HCT116 (cell line): ENCODE results near the gene SLFNL1. TPM values are rescaled to one million over a fixed set of nuclear protein-coding genes. Genes with fewer than 3 reads are reported as not detected.

ENCODE experiments used
- ATAC-seq: fragments of 200-7000 bp; cut with Tn5 transposase; 2 replicates; pipeline ENCODE4 v1.9.1; 2020; ENCODE audit warnings: mild to moderate bottlenecking, moderate library complexity
- BruUV-seq: library from RNA; stranded (reverse); fragments of 400-500 nt; replicated peaks from 2 replicates; lab custom pipeline; 2021; lab: Mats Ljungman, UMichigan
- CTCF ChIA-PET: fragments of 300-600 bp; sonication (Branson Sonifier 250); formaldehyde crosslinking; loops from one replicate; lab custom pipeline; 2021; ENCODE audit warnings: antibody characterized with exemption; lab: Charles Lee
- POLR2A ChIA-PET: fragments of 300-600, 350-600 bp; sonication (Branson Sonifier 250); formaldehyde crosslinking; loops from one replicate; lab custom pipeline; 2021; ENCODE audit warnings: antibody characterized with exemption; lab: Charles Lee
- RAD21 ChIA-PET, 2 experiments: fragments of 300-600 bp; sonication (Branson Sonifier 250); formaldehyde crosslinking; loops; one replicate each; lab custom pipeline; 2023; ENCODE audit warnings: low total read pairs in 2 of 2; ENCODE audit not compliant: uncharacterized antibody in 2 of 2, unreplicated experiment in 2 of 2, low non-redundant PET in 1 of 2; lab: Charles Lee
- DNase-seq: peaks from one replicate; pipeline ENCODE4 v3.0.0-alpha.2; 2010; ENCODE audit warnings: low read depth, low spot score
- H2AFZ ChIP-seq: fragments of 200-600 bp; shearing (Covaris generic), sonication (generic); 2 replicates; pipeline ENCODE4 v1.6.1; 2017; ENCODE audit warnings: low read depth, mixed run types, mixed read lengths, antibody characterized with exemption, low read length; ENCODE audit not compliant: poor library complexity, severe bottlenecking
- H3K27ac ChIP-seq: 2 replicates; pipeline ENCODE4 v1.5.1; 2012; ENCODE audit warnings: low read depth, low read length
- H3K27me3 ChIP-seq: fragments of 200-600 bp; sonication (generic); 2 replicates; pipeline ENCODE4 v1.6.1; 2016; ENCODE audit warnings: mixed run types, low read length, mixed read lengths; ENCODE audit not compliant: insufficient read depth
- H3K36me3 ChIP-seq, 2 experiments: fragments of 200-500 bp in 1 of 2; fragments of 200-600 bp in 1 of 2; sonication (Bioruptor generic) in 1 of 2; sonication (generic) in 1 of 2; 2 replicates each; pipeline versions ENCODE4 v1.5.1 to v1.6.1; 2014 to 2016; ENCODE audit warnings: low read length in 2 of 2, inconsistent platforms in 1 of 2, mixed read lengths in 1 of 2, mixed run types in 1 of 2; ENCODE audit not compliant: insufficient read depth in 2 of 2, control insufficient read depth in 1 of 2
- H3K4me1 ChIP-seq, 2 experiments: fragments of 200-600 bp in 1 of 2; sonication (generic) in 1 of 2; 2 replicates each; pipeline versions ENCODE4 v1.5.1 to v1.6.1; 2012 to 2017; ENCODE audit warnings: low read length in 2 of 2, inconsistent platforms in 1 of 2, mild to moderate bottlenecking in 1 of 2, mixed read lengths in 1 of 2, mixed run types in 1 of 2, moderate library complexity in 1 of 2; ENCODE audit not compliant: insufficient read depth in 2 of 2, control insufficient read depth in 1 of 2
- H3K4me2 ChIP-seq: fragments of 200-600 bp; sonication (generic); 2 replicates; pipeline ENCODE4 v1.6.1; 2017; ENCODE audit warnings: mixed run types, low read length, mixed read lengths
- H3K4me3 ChIP-seq, 2 experiments: fragments of 200-600 bp in 1 of 2; sonication (generic) in 1 of 2; replicated peaks in 1 of 2; 2 replicates each; pipeline ENCODE4 v1.5.1; 2011 to 2016; ENCODE audit warnings: low read length in 2 of 2, control low read depth in 1 of 2, low read depth in 1 of 2, mild to moderate bottlenecking in 1 of 2, mixed read lengths in 1 of 2, mixed run types in 1 of 2
- H3K79me2 ChIP-seq: fragments of 200-600 bp; sonication (generic); 2 replicates; pipeline ENCODE4 v1.6.1; 2017; ENCODE audit warnings: mild to moderate bottlenecking, mixed run types, low read length, moderate library complexity, mixed read lengths; ENCODE audit not compliant: insufficient read depth
- H3K9ac ChIP-seq: fragments of 200-600 bp; sonication (generic); 2 replicates; pipeline ENCODE4 v1.6.1; 2016; ENCODE audit warnings: low read length, mixed read lengths
- H3K9me2 ChIP-seq: fragments of 200-600 bp; sonication (generic), shearing (Covaris generic); 2 replicates; pipeline ENCODE4 v1.6.1; 2017; ENCODE audit warnings: mixed run types, mild to moderate bottlenecking, moderate library complexity; ENCODE audit not compliant: insufficient read depth
- H3K9me3 ChIP-seq, 2 experiments: fragments of 200-500 bp in 1 of 2; fragments of 200-600 bp in 1 of 2; sonication (Bioruptor generic) in 1 of 2; sonication (generic) in 1 of 2; 2 replicates each; pipeline ENCODE4 v1.6.1; 2014 to 2017; ENCODE audit warnings: low read length in 2 of 2, mixed read lengths in 2 of 2, inconsistent platforms in 1 of 2, low read depth in 1 of 2, mild to moderate bottlenecking in 1 of 2, mixed run types in 1 of 2, moderate library complexity in 1 of 2; ENCODE audit not compliant: control insufficient read depth in 1 of 2, insufficient read depth in 1 of 2
- H4K20me1 ChIP-seq: fragments of 200-600 bp; sonication (generic), shearing (Covaris generic); 2 replicates; pipeline ENCODE4 v1.6.1; 2017; ENCODE audit warnings: mixed run types, mild to moderate bottlenecking, moderate library complexity; ENCODE audit not compliant: insufficient read depth
- ELF1 ChIP-seq: IDR thresholded peaks from 2 replicates; pipeline ENCODE4 v1.6.1; 2012; ENCODE audit warnings: low read depth, borderline replicate concordance
- EZH2 ChIP-seq: fragments of 200-600 bp; sonication (generic); IDR thresholded peaks from 2 replicates; pipeline ENCODE4 v1.6.1; 2017; ENCODE audit warnings: antibody characterized with exemption, mixed run types
- JUND ChIP-seq: IDR thresholded peaks from 2 replicates; pipeline ENCODE4 v1.6.1; 2012
- POLR2AphosphoS5 ChIP-seq: IDR thresholded peaks from 2 replicates; pipeline ENCODE4 v1.6.1; 2011; ENCODE audit warnings: mild to moderate bottlenecking, low read depth, low read length, moderate library complexity
- SIN3A ChIP-seq: IDR thresholded peaks from 2 replicates; pipeline ENCODE4 v1.6.1; 2012; ENCODE audit warnings: low read depth
- SRF ChIP-seq: IDR thresholded peaks from 2 replicates; pipeline ENCODE4 v1.6.1; 2012; ENCODE audit warnings: low read depth
- YY1 ChIP-seq: IDR thresholded peaks from 2 replicates; pipeline ENCODE4 v1.6.1; 2011; ENCODE audit warnings: low read length, low read depth, moderate library complexity, mild to moderate bottlenecking; ENCODE audit not compliant: insufficient replicate concordance; ENCODE audit errors: extremely low read depth
- ZBTB33 ChIP-seq: IDR thresholded peaks from 2 replicates; pipeline ENCODE4 v1.6.1; 2011; ENCODE audit warnings: mild to moderate bottlenecking, low read length, moderate library complexity; ENCODE audit not compliant: insufficient replicate concordance; ENCODE audit errors: extremely low read depth
- ZFX ChIP-seq: fragments of 450-650 bp; IDR thresholded peaks from 2 replicates; pipeline ENCODE4 v1.6.1; 2017
- intact Hi-C: fragments of 100-400 bp; cut with micrococcal nuclease; formaldehyde crosslinking; loops from 2 replicates; pipeline ENCODE4 v1.10.0; 2022
- total RNA-seq: library from RNA; stranded (reverse); gene quantifications from one replicate; pipeline ENCODE4 v1.2.1, GENCODE V29; 2021; ENCODE audit not compliant: unreplicated experiment
- TF ChIP-seq, protein P1 (sequence below): IDR thresholded peaks from 2 replicates; pipeline ENCODE4 v1.6.1; 2012; ENCODE audit warnings: low read depth
- TF ChIP-seq, protein P2 (sequence below): IDR thresholded peaks from 2 replicates; pipeline ENCODE4 v1.6.1; 2012

SLFNL1 gene
- total RNA-seq, 1 experiment from 2014 or later: 0.20 TPM

- H3K79me2 ChIP-seq: peaks cover 15% of the 10 kb centered on the region; the same call in 1 of the 2 replicates
- H3K4me2 ChIP-seq: no peak overlapping the region
- no peaks in the 10 kb centered on the region for H3K27me3 ChIP-seq
- no peak overlapping the region for H2AFZ ChIP-seq
- ChIA-PET POLR2A (no interaction called here), RAD21 (no interaction called here), CTCF (no interaction called here)
- no peak for TF ChIP-seq ZFX
- no peak for TF ChIP-seq YY1
- no peak for TF ChIP-seq ZBTB33
- TF ChIP-seq SIN3A: no peak
- no peak for TF ChIP-seq ELF1
- TF ChIP-seq SRF: no peak
- TF ChIP-seq, protein P1, sequence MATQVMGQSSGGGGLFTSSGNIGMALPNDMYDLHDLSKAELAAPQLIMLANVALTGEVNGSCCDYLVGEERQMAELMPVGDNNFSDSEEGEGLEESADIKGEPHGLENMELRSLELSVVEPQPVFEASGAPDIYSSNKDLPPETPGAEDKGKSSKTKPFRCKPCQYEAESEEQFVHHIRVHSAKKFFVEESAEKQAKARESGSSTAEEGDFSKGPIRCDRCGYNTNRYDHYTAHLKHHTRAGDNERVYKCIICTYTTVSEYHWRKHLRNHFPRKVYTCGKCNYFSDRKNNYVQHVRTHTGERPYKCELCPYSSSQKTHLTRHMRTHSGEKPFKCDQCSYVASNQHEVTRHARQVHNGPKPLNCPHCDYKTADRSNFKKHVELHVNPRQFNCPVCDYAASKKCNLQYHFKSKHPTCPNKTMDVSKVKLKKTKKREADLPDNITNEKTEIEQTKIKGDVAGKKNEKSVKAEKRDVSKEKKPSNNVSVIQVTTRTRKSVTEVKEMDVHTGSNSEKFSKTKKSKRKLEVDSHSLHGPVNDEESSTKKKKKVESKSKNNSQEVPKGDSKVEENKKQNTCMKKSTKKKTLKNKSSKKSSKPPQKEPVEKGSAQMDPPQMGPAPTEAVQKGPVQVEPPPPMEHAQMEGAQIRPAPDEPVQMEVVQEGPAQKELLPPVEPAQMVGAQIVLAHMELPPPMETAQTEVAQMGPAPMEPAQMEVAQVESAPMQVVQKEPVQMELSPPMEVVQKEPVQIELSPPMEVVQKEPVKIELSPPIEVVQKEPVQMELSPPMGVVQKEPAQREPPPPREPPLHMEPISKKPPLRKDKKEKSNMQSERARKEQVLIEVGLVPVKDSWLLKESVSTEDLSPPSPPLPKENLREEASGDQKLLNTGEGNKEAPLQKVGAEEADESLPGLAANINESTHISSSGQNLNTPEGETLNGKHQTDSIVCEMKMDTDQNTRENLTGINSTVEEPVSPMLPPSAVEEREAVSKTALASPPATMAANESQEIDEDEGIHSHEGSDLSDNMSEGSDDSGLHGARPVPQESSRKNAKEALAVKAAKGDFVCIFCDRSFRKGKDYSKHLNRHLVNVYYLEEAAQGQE: no peak
- no peak for TF ChIP-seq POLR2AphosphoS5
- TF ChIP-seq, protein P2, sequence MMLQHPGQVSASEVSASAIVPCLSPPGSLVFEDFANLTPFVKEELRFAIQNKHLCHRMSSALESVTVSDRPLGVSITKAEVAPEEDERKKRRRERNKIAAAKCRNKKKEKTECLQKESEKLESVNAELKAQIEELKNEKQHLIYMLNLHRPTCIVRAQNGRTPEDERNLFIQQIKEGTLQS: no peak
- TF ChIP-seq EZH2: no peak
- no peak for TF ChIP-seq JUND
- intact Hi-C loops: no loop called here
- peaks cover 36 to 58% of the 10 kb centered on the region in 2 experiments for H3K36me3 ChIP-seq
- no peaks in the 10 kb centered on the region for H3K4me1 ChIP-seq
- no peak overlapping the region for H3K9ac ChIP-seq
- DNase-seq (no peak), ATAC-seq (no peak)
- H3K4me3 ChIP-seq: no peak overlapping the region
- no peaks in the 10 kb centered on the region; the same call in 1 of the 2 replicates for H4K20me1 ChIP-seq
- BruUV-seq: no TSS peak
- no peak overlapping the region for H3K27ac ChIP-seq
- no peaks in the 10 kb centered on the region for H3K9me3 ChIP-seq
- H3K9me2 ChIP-seq: no peaks in the 10 kb centered on the region
These were observed 6.7 kb downstream of the SLFNL1 start for GRCh38 chr1:41014871-41015270.
